ENCODE measurements around the gene PSMB7.

The PSMB7 gene

GRCh38 chr9:124321416-124321815, 93.8 kb downstream of the PSMB7 start:
- DNase-seq, result no peak

GRCh38 chr9:124320062-124320973, 94.9 kb downstream of the PSMB7 start:
- peak; percentile 55 for DNase-seq

- DNase-seq, result no peak
Measured at GRCh38 chr9:124315882-124316281, 99.4 kb downstream of the PSMB7 start.

- DNase-seq, result no peak
Measured at GRCh38 chr9:124313940-124314339, 101.3 kb downstream of the PSMB7 start.

GRCh38 chr9:124312290-124313265, 102.7 kb downstream of the PSMB7 start:
- no peak for DNase-seq

GRCh38 chr9:124311283-124311682, 104.0 kb downstream of the PSMB7 start:
- no peak for DNase-seq

- DNase-seq, result no peak
Measured at GRCh38 chr9:124309667-124310084, 105.6 kb downstream of the PSMB7 start.

GRCh38 chr9:124308606-124309491, 106.4 kb downstream of the PSMB7 start:
- DNase-seq, result no peak

- DNase-seq, result no peak
Measured at GRCh38 chr9:124307379-124308030, 107.7 kb downstream of the PSMB7 start.

GRCh38 chr9:124306098-124306735, 109.0 kb downstream of the PSMB7 start:
- DNase-seq, result no peak

- DNase-seq, result no peak
Measured at GRCh38 chr9:124304285-124304684, 111.0 kb downstream of the PSMB7 start.

- no peak for DNase-seq
Measured at GRCh38 chr9:124303762-124304161, 111.5 kb downstream of the PSMB7 start.
